ENCODE measurements around the gene DTWD2. TPM values are rescaled to one million over a fixed set of nuclear protein-coding genes. Genes with fewer than 3 reads are reported as not detected.
"Not testable (repeated sequence)": the region's sequence is repeated elsewhere in the genome, so short reads cannot be mapped to it uniquely, and the experiment has no call there.

DTWD2 gene
- total RNA-seq, 2 experiments from 2014 or later: 5.4 to 6.7 TPM

- intact Hi-C loops (cut with micrococcal nuclease): no loop called here
- Mint-ChIP-seq H3K36me3 (ENCODE audit: low read depth) (peaks cover 1% of the 10 kb centered on the region), H3K4me1 (ENCODE audit: low read depth) (no peaks in the 10 kb centered on the region), H3K27me3 (no peaks in the 10 kb centered on the region), H3K9me3 (no peaks in the 10 kb centered on the region), H3K4me3 (no peak overlapping the region), H3K27ac (no peak overlapping the region)
- no peak for ATAC-seq
- POLR2A ChIA-PET: no interaction called here
- CTCF ChIA-PET: no interaction called here
- TF ChIP-seq CTCF (IDR thresholded peaks at IDR 0.05): no peak
- no peak for DNase-seq
Observed at GRCh38 chr5:118921866-118922265, 66.5 kb downstream of the DTWD2 start.

DNA sequence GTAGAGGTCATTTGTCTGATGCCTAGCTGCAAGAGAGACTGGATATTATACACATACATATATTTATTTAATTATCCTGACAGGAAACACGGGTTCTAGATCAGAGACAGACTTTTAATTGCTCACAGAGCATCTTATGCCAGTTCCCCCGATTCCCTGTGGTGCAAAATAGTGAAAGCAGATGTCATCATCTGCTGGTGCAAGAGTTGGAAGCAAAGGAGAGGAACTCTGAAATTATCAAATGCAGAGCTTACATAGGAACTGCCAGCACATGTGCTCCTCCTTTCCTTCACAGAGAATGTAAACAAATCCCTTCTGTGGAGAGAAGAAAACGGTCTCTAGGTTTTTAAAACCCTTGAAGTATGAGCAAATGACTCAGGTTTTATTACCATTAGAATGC lies 69.3 kb downstream of the DTWD2 start:
- CTCF ChIA-PET: interaction anchor here (0.6 kb wide), 1 partner anchor 69 kb away, joined by 3 read pairs; no protein-coding TSS in a partner anchor
- no peaks in the 10 kb centered on the region for H3K4me1 Mint-ChIP-seq (ENCODE audit: low read depth)
- ATAC-seq: no peak
- no peak for DNase-seq
- no peaks in the 10 kb centered on the region for H3K9me3 Mint-ChIP-seq
- POLR2A ChIA-PET: no interaction called here
- H3K4me3 Mint-ChIP-seq: no peak overlapping the region
- TF ChIP-seq CTCF (IDR thresholded peaks at IDR 0.05): no peak
- H3K27ac Mint-ChIP-seq: no peak overlapping the region
- peaks cover 3% of the 10 kb centered on the region for H3K36me3 Mint-ChIP-seq (ENCODE audit: low read depth)
- intact Hi-C loops (cut with micrococcal nuclease): no loop called here
- no peaks in the 10 kb centered on the region for H3K27me3 Mint-ChIP-seq

GRCh38 chr5:118918232-118918631 lies 70.1 kb downstream of the DTWD2 start:
- DNase-seq: no peak

DNA sequence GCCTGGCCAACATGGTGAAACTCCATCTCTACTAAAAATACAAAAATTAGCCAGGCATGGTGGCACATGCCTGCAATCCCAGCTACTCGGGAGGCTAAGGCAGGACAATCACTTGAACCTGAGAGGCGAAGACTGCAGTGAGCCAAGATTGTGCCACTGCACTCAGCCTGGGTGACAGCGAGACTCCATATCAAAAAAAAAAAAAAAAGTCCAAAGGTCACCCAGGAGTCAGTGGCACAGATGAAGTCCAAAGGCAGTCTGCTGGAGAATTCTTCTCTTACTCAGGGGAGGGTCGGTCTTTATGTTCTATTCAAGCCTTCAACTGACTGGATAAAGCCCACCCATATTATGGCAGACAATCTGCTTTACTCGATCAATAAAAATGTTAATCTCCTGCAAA lies 80.8 kb downstream of the DTWD2 start:
- POLR2A ChIA-PET; H3K4me3 Mint-ChIP-seq; ATAC-seq; H3K27me3 Mint-ChIP-seq; H3K36me3 Mint-ChIP-seq (ENCODE audit: low read depth); intact Hi-C loops (cut with micrococcal nuclease); H3K4me1 Mint-ChIP-seq (ENCODE audit: low read depth); DNase-seq; H3K9me3 Mint-ChIP-seq; H3K27ac Mint-ChIP-seq: not testable (repeated sequence)
- CTCF ChIA-PET: interaction anchor here (1.9 kb wide), 1 partner anchor 11 kb away, joined by 4 read pairs; no protein-coding TSS in a partner anchor

More at GRCh38 chr5:118918232-118918631, 70.1 kb downstream of the DTWD2 start:
- POLR2A ChIA-PET: no interaction called here
- CTCF ChIA-PET: no interaction called here
- TF ChIP-seq CTCF (IDR thresholded peaks at IDR 0.05): no peak
- Mint-ChIP-seq H3K4me3 (no peak overlapping the region), H3K4me1 (ENCODE audit: low read depth) (no peaks in the 10 kb centered on the region), H3K27me3 (no peaks in the 10 kb centered on the region), H3K36me3 (ENCODE audit: low read depth) (peaks cover 3% of the 10 kb centered on the region), H3K9me3 (no peaks in the 10 kb centered on the region), H3K27ac (no peak overlapping the region)
- no peak for ATAC-seq
- intact Hi-C loops (cut with micrococcal nuclease): no loop called here

DNA sequence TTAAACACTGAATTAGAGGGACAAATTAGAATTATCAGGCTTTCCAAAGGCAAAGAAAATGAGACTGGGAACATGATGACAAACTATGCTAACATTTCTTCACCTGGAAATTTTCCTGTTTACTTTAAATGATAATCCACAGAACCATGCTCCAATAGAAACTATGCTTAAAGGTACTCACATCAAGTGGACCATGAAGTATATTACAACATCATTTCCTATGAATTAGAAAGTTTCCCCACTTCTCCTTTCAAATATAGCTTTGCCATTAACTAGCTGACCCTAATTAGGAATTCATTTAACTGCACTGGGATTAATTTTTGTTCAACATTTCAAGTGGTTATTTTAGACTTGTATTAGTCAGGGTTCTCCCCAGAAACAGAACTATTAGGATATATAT lies 81.4 kb downstream of the DTWD2 start:
- Mint-ChIP-seq H3K4me3 (no peak overlapping the region), H3K27me3 (no peaks in the 10 kb centered on the region), H3K9me3 (no peaks in the 10 kb centered on the region), H3K27ac (no peak overlapping the region), H3K36me3 (ENCODE audit: low read depth) (no peaks in the 10 kb centered on the region), H3K4me1 (ENCODE audit: low read depth) (no peaks in the 10 kb centered on the region)
- ATAC-seq (no peak), DNase-seq (no peak)
- TF ChIP-seq CTCF (IDR thresholded peaks at IDR 0.05): no peak
- POLR2A ChIA-PET: no interaction called here
- intact Hi-C loops (cut with micrococcal nuclease): no loop called here
- CTCF ChIA-PET: no interaction called here

- H3K36me3 Mint-ChIP-seq (ENCODE audit: low read depth): no peaks in the 10 kb centered on the region
- H3K4me1 Mint-ChIP-seq (ENCODE audit: low read depth): no peaks in the 10 kb centered on the region
- DNase-seq (no peak), ATAC-seq (no peak)
- TF ChIP-seq CTCF (IDR thresholded peaks at IDR 0.05): no peak
- no peak overlapping the region for H3K4me3 Mint-ChIP-seq
- no peaks in the 10 kb centered on the region for H3K27me3 Mint-ChIP-seq
- intact Hi-C loops (cut with micrococcal nuclease): no loop called here
- POLR2A ChIA-PET: interaction anchor here (0.6 kb wide), 1 partner anchor 10 kb away, joined by 3 read pairs; no protein-coding TSS in a partner anchor
- no peak overlapping the region for H3K27ac Mint-ChIP-seq
- no peaks in the 10 kb centered on the region for H3K9me3 Mint-ChIP-seq
- CTCF ChIA-PET: no interaction called here
Observed at GRCh38 chr5:118905196-118905595, 83.2 kb downstream of the DTWD2 start.
